C4-2B (cell line): ENCODE measurements around the gene PPP1R1B.

Experiments
- H3K27ac ChIP-seq: fragments of 450-650 bp; 2 replicates; pipeline ENCODE4 v1.5.1; 2017
- CTCF ChIP-seq: fragments of 450-650 bp; conservative IDR thresholded peaks from 2 replicates; pipeline ENCODE4 v1.5.1; 2017; ENCODE audit warnings: mild to moderate bottlenecking
- ZFX ChIP-seq: fragments of 450-650 bp; IDR thresholded peaks from 2 replicates; pipeline ENCODE4 v1.6.1; 2017

The PPP1R1B gene

GRCh38 chr17:39601758-39602532 is 24.8 kb upstream of the PPP1R1B start:
- H3K27ac ChIP-seq: no peak overlapping the region

GRCh38 chr17:39602533-39603303 is 24.0 kb upstream of the PPP1R1B start:
- TF ChIP-seq CTCF: no peak
- no peak for TF ChIP-seq ZFX

More at GRCh38 chr17:39601758-39602532, 24.8 kb upstream of the PPP1R1B start:
- no peak for TF ChIP-seq ZFX
- no peak for TF ChIP-seq CTCF

GRCh38 chr17:39603304-39604016 is 23.3 kb upstream of the PPP1R1B start:
- H3K27ac ChIP-seq: no peak overlapping the region
- TF ChIP-seq CTCF: no peak
- no peak for TF ChIP-seq ZFX

More at GRCh38 chr17:39602533-39603303, 24.0 kb upstream of the PPP1R1B start:
- no peak overlapping the region for H3K27ac ChIP-seq

- H3K27ac ChIP-seq: no peak overlapping the region
- TF ChIP-seq ZFX (no peak), CTCF (no peak)
Observed at GRCh38 chr17:39604911-39605491, 21.8 kb upstream of the PPP1R1B start.

- no peak overlapping the region for H3K27ac ChIP-seq
- TF ChIP-seq CTCF (no peak), ZFX (no peak)
Observed at GRCh38 chr17:39605492-39606433, 21.0 kb upstream of the PPP1R1B start.

- no peak overlapping the region for H3K27ac ChIP-seq
- TF ChIP-seq ZFX: no peak
- TF ChIP-seq CTCF: no peak
Observed at GRCh38 chr17:39606434-39607056, 20.2 kb upstream of the PPP1R1B start.
